ENCODE measurements around the gene MYH14. TPM values are rescaled to one million over a fixed set of nuclear protein-coding genes. Genes with fewer than 3 reads are reported as not detected.
"Not testable (repeated sequence)": the region's sequence is repeated elsewhere in the genome, so short reads cannot be mapped to it uniquely, and the experiment has no call there.

The MYH14 gene
- total RNA-seq, 4 donors from 2014 or later = 103 to 174 (median 141) TPM

DNA sequence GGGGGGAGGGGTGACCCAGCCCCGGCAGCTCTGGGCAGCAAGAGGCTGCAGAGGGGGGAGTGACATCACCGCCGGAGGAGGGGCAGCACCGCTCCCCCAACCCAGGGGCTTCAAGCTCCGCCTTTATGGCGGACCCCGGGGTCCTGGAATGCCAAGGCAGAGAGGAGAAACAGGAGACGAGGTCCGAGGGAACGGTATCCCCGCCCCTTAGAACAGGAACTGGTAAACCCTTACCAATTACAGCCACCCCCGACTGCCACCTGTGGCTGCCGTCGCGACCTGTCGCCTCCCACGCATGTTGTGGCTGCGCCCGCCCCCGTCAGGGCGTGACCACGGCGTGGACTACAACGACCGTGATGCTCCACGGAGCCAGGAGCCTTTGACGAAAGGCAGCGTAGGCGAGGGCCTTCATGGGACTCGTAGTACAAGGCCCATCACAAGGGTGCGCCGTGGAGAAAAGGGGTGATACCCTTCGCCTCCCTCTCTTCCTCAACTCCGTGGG is 129.9 kb downstream of the MYH14 start:
- peaks cover 0 to 11% (median 8%) of the 10 kb centered on the region in 3 donors for H3K27me3 ChIP-seq
- in situ Hi-C loops (cut with MboI; ENCODE audit: low sequenced_read_pairs in 4 of 4) (no loop called here), intact Hi-C loops (cut with DNase I; ENCODE audit: low total_unique reads) (loop anchor here (2.0 to 5.0 kb wide), 2 partner anchors 49 to 128 kb away; partner anchors contain the start of gene POLD1)
- no peaks in the 10 kb centered on the region for H3K9me3 ChIP-seq
- peaks cover 29 to 33% of the 10 kb centered on the region in 2 donors for H3K4me1 ChIP-seq
- TF ChIP-seq, protein P1, sequence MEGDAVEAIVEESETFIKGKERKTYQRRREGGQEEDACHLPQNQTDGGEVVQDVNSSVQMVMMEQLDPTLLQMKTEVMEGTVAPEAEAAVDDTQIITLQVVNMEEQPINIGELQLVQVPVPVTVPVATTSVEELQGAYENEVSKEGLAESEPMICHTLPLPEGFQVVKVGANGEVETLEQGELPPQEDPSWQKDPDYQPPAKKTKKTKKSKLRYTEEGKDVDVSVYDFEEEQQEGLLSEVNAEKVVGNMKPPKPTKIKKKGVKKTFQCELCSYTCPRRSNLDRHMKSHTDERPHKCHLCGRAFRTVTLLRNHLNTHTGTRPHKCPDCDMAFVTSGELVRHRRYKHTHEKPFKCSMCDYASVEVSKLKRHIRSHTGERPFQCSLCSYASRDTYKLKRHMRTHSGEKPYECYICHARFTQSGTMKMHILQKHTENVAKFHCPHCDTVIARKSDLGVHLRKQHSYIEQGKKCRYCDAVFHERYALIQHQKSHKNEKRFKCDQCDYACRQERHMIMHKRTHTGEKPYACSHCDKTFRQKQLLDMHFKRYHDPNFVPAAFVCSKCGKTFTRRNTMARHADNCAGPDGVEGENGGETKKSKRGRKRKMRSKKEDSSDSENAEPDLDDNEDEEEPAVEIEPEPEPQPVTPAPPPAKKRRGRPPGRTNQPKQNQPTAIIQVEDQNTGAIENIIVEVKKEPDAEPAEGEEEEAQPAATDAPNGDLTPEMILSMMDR (IDR thresholded peaks at IDR 0.05 in 4 of 5, conservative IDR thresholded peaks at IDR 0.05 in 1 of 5) = no peak
- TF ChIP-seq POLR2A (IDR thresholded peaks at IDR 0.05) = no peak
- peak; percentile 87 to 90 for DNase-seq
- peak; percentile 67 to 70 for ATAC-seq
- H3K4me3 ChIP-seq = peak overlapping the region; percentile 50 to 65 (median 60)
- peak overlapping the region; percentile 77 to 84 (median 82) for H3K27ac ChIP-seq
- H3K36me3 ChIP-seq = no peaks in the 10 kb centered on the region

DNA sequence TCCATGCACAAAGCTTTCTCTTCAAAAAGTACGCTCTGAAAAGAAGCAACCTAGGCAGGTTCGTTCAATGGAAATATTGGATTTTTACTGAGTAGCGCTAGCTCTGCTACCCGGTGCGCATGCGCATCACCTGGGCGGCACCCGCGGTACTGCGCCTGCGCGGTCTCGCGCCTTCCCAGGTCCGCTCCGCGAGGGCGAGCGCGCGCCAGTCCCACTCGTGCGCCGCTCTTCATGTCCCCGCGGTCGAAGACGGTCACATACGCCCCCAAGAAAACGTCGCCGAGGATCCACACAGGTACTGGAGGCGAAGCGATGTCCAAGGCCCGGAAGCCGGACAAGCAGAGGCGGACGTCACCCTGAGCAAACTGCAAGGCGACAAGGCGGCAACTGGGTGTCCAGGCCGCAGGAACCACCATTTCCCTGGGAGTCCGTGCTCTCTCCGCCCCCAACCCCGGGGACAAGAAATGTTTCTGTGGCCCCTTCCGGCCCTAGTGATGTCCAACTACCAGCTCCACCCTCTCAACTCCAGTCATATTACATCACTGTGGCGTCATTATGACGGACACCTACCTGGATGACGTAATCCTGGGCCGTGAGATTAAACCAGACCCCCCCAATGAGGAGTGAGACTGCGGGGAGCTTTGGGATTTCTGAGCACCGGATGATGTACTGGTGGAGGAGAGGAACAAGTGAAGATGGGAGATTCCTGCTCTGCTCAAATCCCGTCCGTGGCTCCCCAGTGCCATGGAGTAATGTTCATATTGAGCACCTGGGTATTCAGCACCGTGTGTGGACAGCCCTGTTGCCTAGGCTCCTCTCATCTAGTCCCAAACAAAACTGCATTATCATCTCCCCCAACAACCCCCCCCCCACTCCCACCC is 130.6 kb downstream of the MYH14 start:
- intact Hi-C loops (cut with DNase I; ENCODE audit: low total_unique reads) = loop anchor here (2.0 to 5.0 kb wide), 2 partner anchors 48 to 129 kb away; partner anchors contain the start of gene POLD1
- ATAC-seq (peak; percentile 47 to 50), DNase-seq (peak; percentile 13 to 36)
- H3K36me3 ChIP-seq = no peaks in the 10 kb centered on the region
- peak overlapping the region; percentile 77 to 84 (median 82) for H3K27ac ChIP-seq
- peaks cover 0 to 11% (median 8%) of the 10 kb centered on the region in 3 donors for H3K27me3 ChIP-seq
- H3K9me3 ChIP-seq = no peaks in the 10 kb centered on the region
- peak overlapping the region; percentile 50 to 65 (median 60) for H3K4me3 ChIP-seq
- TF ChIP-seq POLR2A (IDR thresholded peaks at IDR 0.05) = peak; percentile 60 to 69
- TF ChIP-seq, protein P1 (IDR thresholded peaks at IDR 0.05 in 4 of 5, conservative IDR thresholded peaks at IDR 0.05 in 1 of 5) = no peak
- H3K4me1 ChIP-seq = peaks cover 29 to 33% of the 10 kb centered on the region in 2 donors
- in situ Hi-C loops (cut with MboI; ENCODE audit: low sequenced_read_pairs in 4 of 4) = no loop called here

DNA sequence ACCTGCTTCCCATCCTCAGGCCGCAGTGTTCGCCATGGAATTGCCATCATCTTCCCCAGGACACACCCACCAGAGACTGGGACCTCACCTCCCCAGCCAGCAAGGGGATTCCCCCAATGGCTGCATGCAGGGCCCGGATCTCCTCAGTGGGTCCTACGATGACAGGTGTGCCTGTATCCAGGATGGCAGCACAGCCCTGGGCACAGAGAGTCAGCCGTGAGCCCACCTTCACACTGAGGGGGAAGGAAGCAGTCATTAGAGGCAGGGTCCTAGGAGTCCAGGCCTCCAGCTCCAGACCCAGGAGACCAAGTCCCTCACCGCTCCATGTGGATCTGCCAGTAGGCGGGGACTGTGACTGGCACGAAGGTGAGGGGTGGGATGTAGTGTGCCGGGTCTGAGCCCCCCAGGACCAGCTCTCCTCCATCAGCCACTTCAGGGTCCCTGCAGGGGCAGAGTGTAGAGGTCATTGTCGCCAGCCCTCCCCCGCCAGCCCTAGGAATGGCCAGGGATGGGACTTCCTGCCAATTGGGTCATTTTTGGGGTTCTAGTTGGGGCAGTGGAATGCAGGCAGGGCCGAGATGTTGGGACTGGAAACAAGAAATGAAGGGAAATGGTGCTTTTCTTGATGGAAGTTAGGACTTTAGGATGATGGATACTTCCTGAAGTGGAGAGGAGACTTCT is 131.5 kb downstream of the MYH14 start:
- in situ Hi-C loops (cut with MboI; ENCODE audit: low sequenced_read_pairs in 4 of 4) (no loop called here), intact Hi-C loops (cut with DNase I; ENCODE audit: low total_unique reads) (loop anchor here (5.0 kb wide), 1 partner anchor 47 kb away; the partner anchor contains the start of gene POLD1)
- H3K36me3 ChIP-seq = no peaks in the 10 kb centered on the region
- TF ChIP-seq POLR2A (IDR thresholded peaks at IDR 0.05) = no peak
- TF ChIP-seq, protein P1 (IDR thresholded peaks at IDR 0.05 in 4 of 5, conservative IDR thresholded peaks at IDR 0.05 in 1 of 5) = no peak
- H3K9me3 ChIP-seq = no peaks in the 10 kb centered on the region
- no peak overlapping the region for H3K4me3 ChIP-seq
- peaks cover 0 to 11% (median 8%) of the 10 kb centered on the region in 3 donors for H3K27me3 ChIP-seq
- ATAC-seq = no peak
- H3K27ac ChIP-seq = no peak overlapping the region
- peak in 1 of 2 donors; percentile 9 for DNase-seq
- H3K4me1 ChIP-seq = peaks cover 24 to 29% of the 10 kb centered on the region in 2 donors

DNA sequence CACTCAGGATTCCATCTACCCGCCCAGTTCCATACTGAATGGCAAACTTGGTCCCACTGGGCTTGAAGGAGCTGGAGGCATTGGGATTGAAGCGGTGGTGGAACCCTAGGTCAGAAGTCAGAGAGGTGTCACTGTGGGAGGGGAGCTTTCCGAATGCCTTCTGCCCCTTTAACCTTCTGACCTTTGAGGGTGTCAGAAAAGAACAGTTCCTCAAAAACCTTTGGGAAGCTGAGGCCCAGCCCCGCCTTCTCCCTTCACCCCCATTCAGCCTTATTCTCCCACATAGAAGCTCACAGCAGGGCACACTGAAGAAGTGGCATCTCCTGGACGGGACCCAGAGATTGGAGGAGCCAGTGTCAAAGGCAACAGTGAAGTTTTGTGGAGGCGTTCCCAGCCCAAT is 133.6 kb downstream of the MYH14 start:
- H3K36me3 ChIP-seq; DNase-seq; H3K4me3 ChIP-seq; H3K9me3 ChIP-seq; H3K27me3 ChIP-seq; intact Hi-C loops (cut with DNase I; ENCODE audit: low total_unique reads); H3K27ac ChIP-seq; ATAC-seq; in situ Hi-C loops (cut with MboI; ENCODE audit: low sequenced_read_pairs in 4 of 4): not testable (repeated sequence)
- H3K4me1 ChIP-seq = peaks cover 11 to 12% of the 10 kb centered on the region in 2 donors
